Measurements from ENCODE around the gene LRTM2.

LRTM2 gene

DNA sequence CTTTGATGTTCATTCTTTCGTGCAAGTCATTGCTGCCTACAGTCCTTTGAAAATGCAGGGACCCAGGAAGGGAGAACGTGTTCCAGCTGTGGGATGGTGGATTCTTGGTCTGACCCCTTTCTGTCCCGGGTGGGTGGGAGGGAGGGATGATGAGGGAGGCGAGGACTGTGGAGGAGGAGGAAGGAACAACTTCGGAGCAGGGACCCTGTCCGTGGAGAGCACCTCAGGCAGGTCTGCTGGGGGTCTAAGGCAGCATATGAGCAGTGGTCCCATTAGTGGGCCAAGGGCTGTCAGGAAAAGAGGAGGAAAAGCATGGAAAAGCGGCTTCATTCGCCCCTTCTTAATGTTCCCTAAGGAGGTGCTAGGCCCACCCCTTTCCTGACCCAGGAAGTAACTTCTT lies 62.0 kb downstream of the LRTM2 start:
- TF ChIP-seq, protein P1, sequence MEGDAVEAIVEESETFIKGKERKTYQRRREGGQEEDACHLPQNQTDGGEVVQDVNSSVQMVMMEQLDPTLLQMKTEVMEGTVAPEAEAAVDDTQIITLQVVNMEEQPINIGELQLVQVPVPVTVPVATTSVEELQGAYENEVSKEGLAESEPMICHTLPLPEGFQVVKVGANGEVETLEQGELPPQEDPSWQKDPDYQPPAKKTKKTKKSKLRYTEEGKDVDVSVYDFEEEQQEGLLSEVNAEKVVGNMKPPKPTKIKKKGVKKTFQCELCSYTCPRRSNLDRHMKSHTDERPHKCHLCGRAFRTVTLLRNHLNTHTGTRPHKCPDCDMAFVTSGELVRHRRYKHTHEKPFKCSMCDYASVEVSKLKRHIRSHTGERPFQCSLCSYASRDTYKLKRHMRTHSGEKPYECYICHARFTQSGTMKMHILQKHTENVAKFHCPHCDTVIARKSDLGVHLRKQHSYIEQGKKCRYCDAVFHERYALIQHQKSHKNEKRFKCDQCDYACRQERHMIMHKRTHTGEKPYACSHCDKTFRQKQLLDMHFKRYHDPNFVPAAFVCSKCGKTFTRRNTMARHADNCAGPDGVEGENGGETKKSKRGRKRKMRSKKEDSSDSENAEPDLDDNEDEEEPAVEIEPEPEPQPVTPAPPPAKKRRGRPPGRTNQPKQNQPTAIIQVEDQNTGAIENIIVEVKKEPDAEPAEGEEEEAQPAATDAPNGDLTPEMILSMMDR (IDR thresholded peaks at IDR 0.05; ENCODE audit: poor library complexity, severe bottlenecking), result no peak
- Histone ChIP-seq H3K27ac (ENCODE audit: poor library complexity, severe bottlenecking) (no peak overlapping the region), H3K9me3 (ENCODE audit: severe bottlenecking) (no peaks in the 10 kb centered on the region), H3K4me1 (ENCODE audit: insufficient read depth, poor library complexity, severe bottlenecking) (no peaks in the 10 kb centered on the region), H3K4me3 (ENCODE audit: severe bottlenecking) (no peak overlapping the region), H3K27me3 (ENCODE audit: insufficient read depth, poor library complexity, severe bottlenecking) (peaks cover 17% of the 10 kb centered on the region), H3K36me3 (ENCODE audit: low read depth) (no peaks in the 10 kb centered on the region)
- ATAC-seq (ENCODE audit: low read depth) (no peak), DNase-seq (ENCODE audit: low spot score) (no peak)

DNA sequence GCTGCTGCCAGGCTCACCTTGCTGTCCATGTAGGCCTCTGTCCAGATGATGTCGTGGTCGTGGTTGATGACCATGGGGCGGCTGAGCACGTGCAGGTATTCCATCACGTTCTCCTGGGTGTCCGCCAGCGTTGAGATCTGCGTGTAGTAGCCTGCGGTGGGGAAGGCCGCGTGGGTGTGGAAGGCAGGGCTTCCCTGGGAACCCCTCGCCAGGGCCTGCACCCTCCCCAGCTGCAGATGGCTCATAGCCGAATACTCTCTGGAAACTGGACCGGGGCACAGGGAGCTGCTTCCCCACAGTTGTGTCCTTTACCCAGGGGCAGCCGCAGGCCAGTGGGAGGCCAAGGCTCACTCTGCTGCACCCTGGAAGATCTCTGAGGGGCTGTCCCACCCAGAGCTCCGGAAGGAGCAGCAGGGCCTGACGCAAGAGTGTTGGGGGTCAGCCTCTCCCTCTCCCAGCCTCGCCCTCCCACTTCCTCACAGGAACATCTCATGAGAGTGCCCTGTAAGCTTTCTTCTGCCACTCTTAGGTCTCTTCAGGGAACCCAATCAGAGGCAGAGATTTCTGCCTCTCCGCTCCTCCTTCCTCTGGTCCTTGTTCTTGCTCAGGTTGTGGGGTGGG lies 62.6 kb downstream of the LRTM2 start:
- no peak for DNase-seq (ENCODE audit: low spot score)
- H3K4me3 ChIP-seq (ENCODE audit: severe bottlenecking), result no peak overlapping the region
- TF ChIP-seq, protein P1 (IDR thresholded peaks at IDR 0.05; ENCODE audit: poor library complexity, severe bottlenecking), result no peak
- H3K27ac ChIP-seq (ENCODE audit: poor library complexity, severe bottlenecking), result no peak overlapping the region
- no peak for ATAC-seq (ENCODE audit: low read depth)
- H3K9me3 ChIP-seq (ENCODE audit: severe bottlenecking), result no peaks in the 10 kb centered on the region
- no peaks in the 10 kb centered on the region for H3K36me3 ChIP-seq (ENCODE audit: low read depth)
- no peaks in the 10 kb centered on the region for H3K4me1 ChIP-seq (ENCODE audit: insufficient read depth, poor library complexity, severe bottlenecking)
- peaks cover 17% of the 10 kb centered on the region for H3K27me3 ChIP-seq (ENCODE audit: insufficient read depth, poor library complexity, severe bottlenecking)

DNA sequence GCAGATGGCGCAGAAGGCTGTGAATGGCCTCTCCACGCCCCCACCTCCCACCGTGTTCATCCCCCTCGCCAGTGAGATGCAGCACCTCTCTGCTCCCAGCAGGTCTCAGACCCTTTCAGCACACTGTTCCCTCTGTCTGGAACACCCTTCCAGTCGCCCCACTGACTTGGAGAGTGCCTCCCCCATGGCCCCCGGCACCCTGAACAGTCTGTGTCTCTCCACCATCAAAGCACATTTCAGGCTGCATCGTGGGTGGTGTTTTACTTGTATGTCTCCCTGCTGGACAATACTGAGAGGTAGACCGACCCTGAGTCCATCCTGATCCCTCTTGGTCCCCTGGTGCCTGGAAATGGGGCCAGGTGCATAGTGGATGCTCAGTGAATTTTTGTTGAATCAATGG lies 63.1 kb downstream of the LRTM2 start:
- H3K4me3 ChIP-seq (ENCODE audit: severe bottlenecking), result no peak overlapping the region
- no peaks in the 10 kb centered on the region for H3K4me1 ChIP-seq (ENCODE audit: insufficient read depth, poor library complexity, severe bottlenecking)
- no peak overlapping the region for H3K27ac ChIP-seq (ENCODE audit: poor library complexity, severe bottlenecking)
- peaks cover 21% of the 10 kb centered on the region for H3K27me3 ChIP-seq (ENCODE audit: insufficient read depth, poor library complexity, severe bottlenecking)
- no peaks in the 10 kb centered on the region for H3K9me3 ChIP-seq (ENCODE audit: severe bottlenecking)
- DNase-seq (ENCODE audit: low spot score) (no peak), ATAC-seq (ENCODE audit: low read depth) (no peak)
- no peaks in the 10 kb centered on the region for H3K36me3 ChIP-seq (ENCODE audit: low read depth)
- TF ChIP-seq, protein P1 (IDR thresholded peaks at IDR 0.05; ENCODE audit: poor library complexity, severe bottlenecking), result no peak

- Histone ChIP-seq H3K4me1 (ENCODE audit: insufficient read depth, poor library complexity, severe bottlenecking) (no peaks in the 10 kb centered on the region), H3K27ac (ENCODE audit: poor library complexity, severe bottlenecking) (no peak overlapping the region), H3K27me3 (ENCODE audit: insufficient read depth, poor library complexity, severe bottlenecking) (peaks cover 28% of the 10 kb centered on the region), H3K36me3 (ENCODE audit: low read depth) (no peaks in the 10 kb centered on the region), H3K4me3 (ENCODE audit: severe bottlenecking) (no peak overlapping the region), H3K9me3 (ENCODE audit: severe bottlenecking) (no peaks in the 10 kb centered on the region)
- DNase-seq (ENCODE audit: low spot score) (no peak), ATAC-seq (ENCODE audit: low read depth) (no peak)
- TF ChIP-seq, protein P1 (IDR thresholded peaks at IDR 0.05; ENCODE audit: poor library complexity, severe bottlenecking), result no peak
Observed at GRCh38 chr12:1884651-1885050, 64.3 kb downstream of the LRTM2 start.

GRCh38 chr12:1885082-1885596 lies 64.8 kb downstream of the LRTM2 start:
- Histone ChIP-seq H3K4me3 (ENCODE audit: severe bottlenecking) (no peak overlapping the region), H3K9me3 (ENCODE audit: severe bottlenecking) (no peaks in the 10 kb centered on the region), H3K27ac (ENCODE audit: poor library complexity, severe bottlenecking) (no peak overlapping the region), H3K4me1 (ENCODE audit: insufficient read depth, poor library complexity, severe bottlenecking) (no peaks in the 10 kb centered on the region), H3K36me3 (ENCODE audit: low read depth) (no peaks in the 10 kb centered on the region), H3K27me3 (ENCODE audit: insufficient read depth, poor library complexity, severe bottlenecking) (peaks cover 28% of the 10 kb centered on the region)
- DNase-seq (ENCODE audit: low spot score) (no peak), ATAC-seq (ENCODE audit: low read depth) (no peak)
- TF ChIP-seq, protein P1 (IDR thresholded peaks at IDR 0.05; ENCODE audit: poor library complexity, severe bottlenecking), result no peak

All from RWPE2 (cell line).